Transverse colon (tissue), 4 donors: ENCODE results near the gene ERMARD. TPM values are rescaled to one million over a fixed set of nuclear protein-coding genes. Genes with fewer than 3 reads are reported as not detected.

Experiments
- DNase-seq: peaks from one replicate; pipeline ENCODE4 v3.0.0-alpha.2; 2019
- H3K27ac ChIP-seq, 4 donors: fragments of 200-600 bp; sonication (generic); 2 replicates each; pipeline ENCODE4 v1.5.1; 2016 to 2018; ENCODE audit warnings: inconsistent platforms in 4 of 4
- H3K27me3 ChIP-seq: fragments of 200-600 bp; sonication (generic); 2 replicates; pipeline ENCODE4 v1.5.1; 2017; ENCODE audit warnings: inconsistent platforms
- H3K36me3 ChIP-seq, 4 donors: fragments of 200-600 bp; sonication (generic); 2 replicates each; pipeline ENCODE4 v1.5.1; 2017 to 2019; ENCODE audit warnings: inconsistent platforms in 4 of 4
- H3K4me1 ChIP-seq, 4 donors: fragments of 200-600 bp; sonication (generic); 2 replicates each; pipeline ENCODE4 v1.5.1; 2017 to 2020; ENCODE audit warnings: inconsistent platforms in 4 of 4
- H3K4me3 ChIP-seq, 4 donors: fragments of 200-600 bp; sonication (generic); 1 replicate in 1 of 4; 2 replicates in 3 of 4; pipeline versions ENCODE4 v1.5.1 to v1.6.1; 2017 to 2019; ENCODE audit warnings: inconsistent platforms in 4 of 4
- H3K9me3 ChIP-seq, 2 donors: fragments of 200-600 bp; sonication (generic); 2 replicates each; pipeline ENCODE4 v1.5.1; 2017 to 2019; ENCODE audit warnings: inconsistent platforms in 2 of 2
- CTCF ChIP-seq, 5 experiments: fragments of 200-600 bp in 3 of 5; fragments of 450-650 bp in 2 of 5; sonication (generic) in 3 of 5; IDR thresholded peaks; 1 replicate in 2 of 5; 2 replicates in 3 of 5; pipeline ENCODE4 v1.5.1; 2016 to 2017; ENCODE audit warnings: antibody characterized with exemption in 5 of 5, inconsistent platforms in 3 of 5, mild to moderate bottlenecking in 2 of 5, moderate library complexity in 1 of 5
- EP300 ChIP-seq: sonication (generic); formaldehyde crosslinking; IDR thresholded peaks from one replicate; pipeline ENCODE4 v1.6.1; 2017; ENCODE audit warnings: antibody characterized with exemption, low read depth
- POLR2A ChIP-seq: fragments of 450-650 bp; IDR thresholded peaks from one replicate; pipeline ENCODE4 v1.6.1; 2016; ENCODE audit warnings: antibody characterized with exemption, mild to moderate bottlenecking, moderate library complexity
- POLR2AphosphoS5 ChIP-seq, 3 donors: sonication (generic); formaldehyde crosslinking; IDR thresholded peaks; one replicate each; pipeline ENCODE4 v1.6.1; 2016; ENCODE audit warnings: antibody characterized with exemption in 3 of 3
- WGBS, 2 donors: methylation state at CpG; one replicate each; pipeline ENCODE4 v1.1.5; 2018; ENCODE audit warnings: low coverage in 1 of 2; 5-methylcytosine and 5-hydroxymethylcytosine counted together
- in situ Hi-C, 4 donors: fragments of 200-750 bp; cut with MboI; loops; one replicate each; pipeline versions ENCODE4 v1.15.0 to v1.15.1; 2017; ENCODE audit warnings: low sequenced_read_pairs in 3 of 4, low pct_ligation_motif_present in 1 of 4, low pct_unique_long_range_greater_than_20kb in 1 of 4
- intact Hi-C: fragments of 100-400 bp; cut with DNase I; formaldehyde crosslinking; loops from one replicate; pipeline ENCODE4 v1.15.1; 2023; ENCODE audit warnings: low total_unique reads
- total RNA-seq, 4 donors: library from RNA; depleted of rRNA; stranded (reverse); fragments of >200 nt; gene quantifications; one replicate each; pipeline ENCODE4 v1.1.0, GENCODE V29; 2016

The ERMARD gene
- total RNA-seq, 4 donors from 2014 or later, result 15.7 to 29.5 (median 20.8) TPM

- DNase-seq, result no peak
- Histone ChIP-seq H3K27me3 (no peaks in the 10 kb centered on the region), H3K27ac (no peak overlapping the region), H3K9me3 (no peaks in the 10 kb centered on the region), H3K4me1 (peaks cover 11 to 17% (median 14%) of the 10 kb centered on the region in 4 donors), H3K4me3 (no peak overlapping the region), H3K36me3 (no peaks in the 10 kb centered on the region)
- WGBS, 2 donors, result 17 to 59% methylated on average over 1 to 7 of the region's 7 CpGs
- intact Hi-C loops, result no loop called here
- in situ Hi-C loops, result loop anchor here in 1 of 4 donors (10.0 kb wide), 1 partner anchor 711 kb away; no protein-coding TSS in a partner anchor
- no peak for TF ChIP-seq POLR2A
- TF ChIP-seq POLR2AphosphoS5 (IDR thresholded peaks at IDR 0.05), result no peak
- TF ChIP-seq CTCF (IDR thresholded peaks at IDR 0.05), result no peak
- TF ChIP-seq EP300, result no peak
Observed at GRCh38 chr6:169803271-169803811, 51.9 kb downstream of the ERMARD start.

DNA sequence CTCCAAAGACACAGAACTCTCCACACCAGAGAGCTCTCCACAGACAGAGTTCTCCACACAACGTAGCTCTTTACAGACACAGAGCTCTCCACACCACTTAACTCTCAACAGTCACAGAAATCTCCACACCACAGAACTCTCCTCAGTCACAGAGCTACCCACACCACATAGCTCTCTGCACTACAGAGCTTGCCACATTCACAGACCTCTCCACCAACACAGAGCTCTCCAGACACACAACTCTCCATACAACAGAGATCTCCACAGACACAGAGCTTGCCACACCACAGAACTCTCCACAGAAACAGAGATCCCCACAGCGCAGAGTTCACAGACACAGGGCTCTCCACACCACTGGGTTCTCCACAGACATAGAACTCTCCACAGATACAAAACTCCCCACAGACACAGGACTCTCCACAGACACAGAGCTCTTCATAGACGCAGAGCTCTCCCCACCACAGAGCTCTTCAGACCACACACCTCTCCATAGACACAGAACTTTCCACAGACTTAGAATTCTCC, 52.5 kb downstream of the ERMARD start:
- intact Hi-C loops, result no loop called here
- Histone ChIP-seq H3K27ac (no peak overlapping the region), H3K9me3 (no peaks in the 10 kb centered on the region), H3K27me3 (no peaks in the 10 kb centered on the region), H3K36me3 (no peaks in the 10 kb centered on the region), H3K4me3 (no peak overlapping the region), H3K4me1 (peaks cover 11 to 17% (median 14%) of the 10 kb centered on the region in 4 donors)
- DNase-seq, result no peak
- WGBS, 2 donors, result 61% methylated on average over 3 of the region's 3 CpGs; no CpG with 5 or more reads in 1 of the 2 donors
- TF ChIP-seq EP300, result no peak
- TF ChIP-seq POLR2A, result no peak
- TF ChIP-seq POLR2AphosphoS5 (IDR thresholded peaks at IDR 0.05), result no peak
- in situ Hi-C loops, result loop anchor here in 1 of 4 donors (10.0 kb wide), 1 partner anchor 711 kb away; no protein-coding TSS in a partner anchor

DNA sequence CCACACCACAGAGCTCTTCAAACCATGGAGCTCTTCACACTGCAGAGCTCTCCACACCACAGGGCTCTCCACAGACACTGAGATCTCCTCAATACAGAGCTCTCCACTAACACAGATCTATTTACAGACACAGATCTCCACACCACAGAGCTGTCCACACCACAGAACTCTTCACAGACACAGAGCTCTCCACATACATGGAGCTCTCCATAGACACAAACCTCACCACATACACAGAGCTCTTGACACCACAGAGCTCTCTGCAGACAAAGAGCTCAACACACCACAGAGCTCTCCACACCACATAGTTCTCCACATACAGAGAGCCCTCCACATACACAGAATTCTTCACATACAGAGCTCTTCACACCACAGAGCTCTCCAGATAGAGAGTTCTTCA, 53.0 kb downstream of the ERMARD start:
- DNase-seq, result no peak
- peaks cover 11 to 17% (median 14%) of the 10 kb centered on the region in 4 donors for H3K4me1 ChIP-seq
- no peaks in the 10 kb centered on the region for H3K36me3 ChIP-seq
- H3K4me3 ChIP-seq, result no peak overlapping the region
- no peak for TF ChIP-seq POLR2AphosphoS5 (IDR thresholded peaks at IDR 0.05)
- no peak for TF ChIP-seq CTCF (IDR thresholded peaks at IDR 0.05)
- no peak for TF ChIP-seq EP300
- TF ChIP-seq POLR2A, result no peak
- H3K27ac ChIP-seq, result no peak overlapping the region
- H3K9me3 ChIP-seq, result no peaks in the 10 kb centered on the region
- in situ Hi-C loops, result loop anchor here in 1 of 4 donors (10.0 kb wide), 1 partner anchor 710 kb away; no protein-coding TSS in a partner anchor
- no peaks in the 10 kb centered on the region for H3K27me3 ChIP-seq
- intact Hi-C loops, result no loop called here

GRCh38 chr6:169805242-169805838, 53.9 kb downstream of the ERMARD start:
- no peak for DNase-seq
- H3K27me3 ChIP-seq, result no peaks in the 10 kb centered on the region
- no peak overlapping the region for H3K27ac ChIP-seq
- H3K4me1 ChIP-seq, result peaks cover 8 to 15% (median 11%) of the 10 kb centered on the region in 4 donors
- H3K4me3 ChIP-seq, result no peak overlapping the region
- intact Hi-C loops, result no loop called here
- H3K36me3 ChIP-seq, result no peaks in the 10 kb centered on the region
- no peaks in the 10 kb centered on the region for H3K9me3 ChIP-seq
- in situ Hi-C loops, result loop anchor here in 1 of 4 donors (10.0 kb wide), 1 partner anchor 709 kb away; no protein-coding TSS in a partner anchor
- WGBS, 2 donors, result 60 to 62% methylated on average over 2 to 7 of the region's 7 CpGs
- no peak for TF ChIP-seq CTCF (IDR thresholded peaks at IDR 0.05)
- TF ChIP-seq EP300, result no peak
- no peak for TF ChIP-seq POLR2A
- no peak for TF ChIP-seq POLR2AphosphoS5 (IDR thresholded peaks at IDR 0.05)
